GM19395 (cell line): Measurements from ENCODE around the gene LYAR.

Experiments used
- ATAC-seq: cut with Tn5 transposase; IDR thresholded peaks from one replicate; pipeline ENCODE4 v1.9.1; 2021; ENCODE audit warnings: mild to moderate bottlenecking, moderate library complexity; ENCODE audit not compliant: unreplicated experiment

Gene LYAR

DNA sequence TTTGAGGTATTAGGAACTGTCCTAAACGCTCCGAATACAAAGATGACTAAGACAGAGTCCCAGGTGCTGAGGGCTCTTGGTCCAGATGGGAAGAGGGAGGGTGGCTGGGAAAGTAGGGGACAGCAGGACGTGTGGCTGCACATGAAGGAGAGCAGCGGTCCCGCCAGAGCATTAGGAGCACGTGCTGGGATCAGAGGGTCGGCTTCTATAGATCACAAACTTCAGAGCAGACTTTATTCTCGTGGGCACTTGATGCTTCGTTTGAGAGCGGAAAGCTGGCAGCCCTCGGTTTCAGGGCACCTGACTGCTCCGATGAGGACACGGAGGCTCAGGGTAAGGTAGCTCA is 26.2 kb upstream of the LYAR start:
- no peak for ATAC-seq

DNA sequence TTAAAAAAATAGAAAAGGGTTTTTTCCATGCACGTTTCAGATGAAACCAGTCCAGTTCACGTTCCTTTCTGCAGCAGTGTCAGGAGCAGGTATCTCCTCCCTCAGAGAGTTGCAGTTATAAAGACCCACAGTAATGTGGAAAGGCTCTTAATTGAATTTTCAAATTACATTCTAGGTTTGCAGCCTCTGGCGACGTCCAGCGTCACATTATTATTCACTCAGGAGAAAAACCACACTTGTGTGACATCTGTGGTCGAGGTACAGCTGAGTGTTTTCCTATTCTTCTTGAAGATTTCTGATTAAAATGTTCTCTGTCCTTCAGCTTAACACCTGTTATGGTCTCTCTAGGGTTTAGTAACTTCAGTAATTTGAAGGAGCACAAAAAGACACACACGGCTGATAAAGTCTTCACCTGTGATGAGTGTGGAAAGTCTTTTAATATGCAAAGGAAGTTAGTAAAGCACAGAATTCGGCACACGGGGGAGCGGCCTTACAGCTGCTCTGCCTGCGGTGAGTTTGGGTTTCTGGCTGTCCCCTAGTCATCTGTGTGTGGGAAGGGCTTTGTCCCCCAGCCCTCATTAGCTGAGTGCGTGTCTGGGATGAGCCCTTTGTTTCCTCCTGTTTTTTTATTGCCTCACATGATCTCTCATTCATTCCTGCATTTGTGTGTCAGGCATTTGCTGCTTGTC is 25.7 kb upstream of the LYAR start:
- no peak for ATAC-seq

DNA sequence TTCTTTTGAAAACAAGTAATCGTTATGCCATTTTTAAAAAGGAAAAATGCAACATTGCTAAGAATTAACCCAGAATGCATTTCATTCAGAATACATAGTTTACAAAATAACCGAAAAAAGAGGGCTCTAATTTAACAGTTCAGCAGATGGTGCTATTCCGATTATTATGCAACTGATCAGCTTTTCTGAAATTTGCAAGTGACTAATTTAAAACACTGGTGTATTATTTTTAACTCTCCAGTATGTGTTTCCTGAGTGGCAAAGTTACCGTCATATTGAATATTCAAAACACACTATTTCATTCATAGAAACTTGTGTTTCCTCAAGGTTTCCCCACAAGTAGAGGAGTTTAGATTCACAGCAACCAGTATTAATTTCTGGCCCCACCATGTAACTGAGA is 21.2 kb upstream of the LYAR start:
- ATAC-seq: no peak

DNA sequence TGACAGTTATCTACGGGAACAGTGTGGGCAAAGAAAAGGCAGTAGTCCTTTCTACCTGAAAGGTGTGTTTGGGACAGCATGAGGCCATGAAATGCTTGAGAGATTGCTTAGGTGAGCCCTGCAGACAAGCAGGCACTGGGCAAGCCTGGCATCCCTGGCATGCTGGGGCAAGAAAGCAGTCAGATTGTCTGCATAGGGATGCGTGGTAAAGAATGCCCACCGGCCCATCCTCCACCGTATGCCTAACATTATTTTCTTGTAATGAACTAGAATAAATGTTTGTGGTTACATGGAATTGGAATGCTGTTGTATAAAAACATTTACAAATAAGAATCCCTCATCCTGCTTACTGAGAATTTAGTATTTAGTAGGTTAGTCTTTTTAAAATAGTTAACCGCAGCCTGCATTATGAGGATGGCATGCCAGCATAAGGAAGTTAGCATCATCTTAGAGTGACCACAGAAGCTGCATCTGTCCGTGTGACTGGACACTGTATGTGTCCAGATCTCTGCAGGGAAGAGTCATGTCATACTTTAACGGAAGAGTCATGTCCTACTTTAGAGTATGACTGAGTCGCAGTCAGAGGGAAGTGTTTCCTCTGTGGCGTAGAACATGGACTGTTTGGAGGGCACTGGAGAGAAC is 19.0 kb upstream of the LYAR start:
- no peak for ATAC-seq

DNA sequence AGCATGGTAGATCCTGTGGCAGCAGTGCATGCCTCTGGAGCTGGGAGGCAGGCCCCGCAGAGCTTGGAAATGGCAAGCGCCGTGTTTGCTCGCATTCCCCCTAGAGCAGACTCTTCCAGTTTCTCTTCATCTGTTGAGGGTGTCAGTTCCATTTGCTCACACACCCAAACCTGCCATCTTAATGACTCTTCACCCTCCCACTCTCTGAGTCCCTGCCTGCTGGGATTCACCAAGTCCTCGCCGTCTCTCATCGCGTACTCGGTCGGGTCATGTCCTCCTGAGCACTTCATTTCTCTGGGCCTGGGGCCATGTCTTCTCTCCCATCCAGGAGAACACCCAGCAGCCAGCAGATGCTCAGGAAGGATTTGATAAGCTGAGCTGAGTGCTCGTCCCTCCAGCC is 17.0 kb upstream of the LYAR start:
- no peak for ATAC-seq

DNA sequence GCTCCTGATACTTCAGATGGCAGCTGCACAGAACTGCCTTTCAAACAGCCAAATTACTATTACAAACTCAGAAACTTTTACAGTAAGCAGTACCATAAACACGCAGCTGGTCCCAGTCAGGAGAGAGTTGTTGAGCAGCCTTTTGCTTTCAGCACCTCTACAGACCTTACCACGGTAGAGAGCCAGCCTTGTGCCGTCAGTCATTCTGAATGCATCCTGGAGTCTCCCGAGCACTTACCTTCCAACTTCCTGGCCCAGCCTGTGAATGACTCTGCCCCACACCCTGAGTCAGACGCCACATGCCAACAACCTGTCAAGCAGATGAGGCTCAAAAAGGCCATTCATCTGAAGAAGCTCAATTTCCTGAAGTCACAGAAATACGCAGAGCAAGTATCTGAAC is 12.5 kb upstream of the LYAR start:
- ATAC-seq: no peak

DNA sequence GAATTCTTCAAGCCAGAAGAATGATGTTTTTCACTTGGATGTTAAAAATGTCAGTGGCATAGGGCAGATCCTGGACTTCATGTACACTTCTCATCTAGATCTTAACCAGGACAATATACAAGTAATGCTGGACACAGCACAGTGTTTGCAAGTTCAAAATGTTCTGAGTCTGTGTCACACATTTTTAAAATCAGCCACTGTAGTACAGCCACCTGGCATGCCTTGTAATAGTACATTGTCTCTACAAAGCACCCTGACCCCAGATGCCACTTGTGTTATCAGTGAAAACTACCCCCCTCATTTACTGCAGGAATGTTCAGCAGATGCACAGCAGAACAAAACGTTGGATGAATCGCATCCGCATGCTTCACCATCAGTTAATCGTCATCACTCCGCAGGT is 12.0 kb upstream of the LYAR start:
- no peak for ATAC-seq

DNA sequence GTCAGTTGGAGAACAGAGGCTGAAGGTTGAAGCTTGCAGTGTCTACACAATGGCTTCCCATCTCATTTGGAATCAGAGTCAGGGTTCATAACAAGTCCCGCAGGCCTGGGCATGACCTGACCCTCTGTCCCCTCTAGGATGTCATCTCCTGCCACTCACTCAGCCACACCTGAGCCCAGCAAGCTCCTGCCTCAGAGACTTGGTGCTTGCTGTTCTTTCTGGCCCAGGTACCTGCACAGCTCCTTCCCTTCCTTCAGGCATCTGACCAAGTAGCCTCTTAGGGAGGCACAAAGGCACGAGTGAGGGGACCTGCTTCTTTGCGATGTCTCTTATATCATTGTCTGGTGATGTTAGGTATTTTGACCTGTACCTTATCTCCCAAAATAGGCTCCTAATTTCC is 9.1 kb upstream of the LYAR start:
- ATAC-seq: no peak

DNA sequence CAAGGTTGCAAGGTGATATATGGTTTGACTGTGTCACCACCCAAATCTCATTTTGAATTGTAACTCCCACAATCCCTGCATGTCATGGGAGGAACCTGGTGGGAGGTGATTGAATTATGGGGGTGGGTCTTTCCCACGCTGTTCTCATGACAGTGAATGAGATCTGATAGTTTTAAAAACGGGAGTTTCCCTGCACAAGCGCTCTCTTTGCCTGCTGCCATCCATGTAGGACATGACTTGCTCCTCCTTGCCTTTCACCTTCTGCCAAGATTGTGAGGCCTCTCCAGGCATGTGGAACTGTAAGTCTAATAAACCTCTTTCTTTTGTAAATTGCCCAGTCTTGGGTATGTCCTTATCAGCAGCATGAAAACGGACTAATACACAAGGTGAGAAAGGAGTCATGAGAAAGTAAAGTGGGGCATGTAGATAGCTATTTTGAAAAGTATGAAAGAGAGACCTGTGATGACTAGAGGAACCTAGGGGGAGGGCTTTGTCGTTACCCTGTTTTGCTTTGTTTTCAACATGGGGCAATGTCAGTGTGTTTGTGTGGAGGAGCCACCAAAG is 6.4 kb upstream of the LYAR start:
- ATAC-seq: no peak

DNA sequence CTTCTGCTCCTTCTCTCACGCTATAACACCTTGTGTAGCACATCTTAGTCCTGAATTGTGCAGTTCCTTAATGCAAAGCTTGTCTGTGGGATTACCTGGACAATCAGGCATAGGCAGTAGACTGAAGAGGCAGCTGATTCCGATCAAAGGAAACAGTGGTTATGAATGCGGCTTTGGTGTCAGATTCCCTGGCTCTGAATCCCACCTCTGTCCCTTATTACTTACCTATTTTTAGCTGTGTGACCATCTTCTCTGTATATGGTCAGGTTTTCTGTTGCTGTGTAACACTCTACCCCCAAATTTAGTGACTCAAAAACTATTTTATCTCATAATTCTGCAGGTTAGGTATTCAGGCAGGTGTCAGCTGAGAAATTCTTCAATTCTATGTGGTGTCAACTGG is 3.3 kb upstream of the LYAR start:
- no peak for ATAC-seq

DNA sequence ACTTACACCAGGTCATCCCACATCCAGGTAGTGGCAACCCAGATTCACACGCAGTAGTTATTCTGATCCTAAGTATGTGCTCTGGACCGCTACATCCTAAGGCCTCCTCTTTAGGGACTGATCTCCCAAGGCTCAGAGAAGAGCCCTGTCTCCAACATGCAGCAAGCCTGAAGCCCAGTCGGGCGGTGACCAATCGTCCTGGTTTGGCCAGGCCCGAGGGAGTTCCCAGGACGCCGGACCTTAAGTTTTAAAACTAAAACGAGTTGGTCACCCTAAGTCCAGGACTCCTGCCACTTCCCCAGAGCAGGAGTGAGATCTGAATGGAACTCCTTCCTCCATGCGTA is 385 bp downstream of the LYAR start:
- peak; percentile 28 for ATAC-seq

DNA sequence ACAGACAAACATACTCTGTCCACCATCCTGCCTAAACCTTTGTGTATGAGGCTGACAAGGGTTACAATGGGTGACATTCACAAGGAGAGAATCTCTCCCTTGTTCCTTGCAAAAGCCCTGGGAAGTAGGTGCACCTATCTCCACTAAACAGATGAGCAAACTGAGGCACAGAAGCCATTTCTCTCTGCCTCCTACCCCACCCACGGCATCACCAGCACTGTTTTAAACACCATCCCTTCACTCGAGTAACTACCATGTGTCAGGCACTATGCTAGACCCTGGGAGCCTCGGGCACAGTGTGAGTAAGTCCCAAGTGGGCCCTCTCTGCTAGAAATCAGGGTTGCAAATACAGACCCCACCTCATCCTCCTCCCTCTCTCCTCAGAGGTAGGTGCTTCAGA is 899 bp downstream of the LYAR start:
- no peak for ATAC-seq

DNA sequence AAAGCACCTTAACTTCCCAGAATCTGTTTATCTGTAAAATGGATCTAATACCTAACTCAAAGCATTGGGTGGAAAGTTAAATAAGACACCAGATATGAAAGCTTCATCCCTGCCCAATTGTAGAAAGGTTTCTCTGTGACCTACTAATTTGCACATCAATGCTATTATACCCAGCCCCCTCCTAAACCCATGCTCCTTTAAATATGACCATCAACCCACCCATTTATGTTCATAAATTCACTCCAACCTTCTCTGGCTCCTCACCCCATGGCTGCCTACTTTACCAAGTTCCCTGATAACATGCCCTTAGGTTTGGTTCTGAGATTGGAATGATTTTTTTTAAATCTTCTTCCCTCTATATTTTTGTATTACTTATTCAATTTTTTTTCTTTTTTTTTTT is 1.9 kb downstream of the LYAR start:
- no peak for ATAC-seq

DNA sequence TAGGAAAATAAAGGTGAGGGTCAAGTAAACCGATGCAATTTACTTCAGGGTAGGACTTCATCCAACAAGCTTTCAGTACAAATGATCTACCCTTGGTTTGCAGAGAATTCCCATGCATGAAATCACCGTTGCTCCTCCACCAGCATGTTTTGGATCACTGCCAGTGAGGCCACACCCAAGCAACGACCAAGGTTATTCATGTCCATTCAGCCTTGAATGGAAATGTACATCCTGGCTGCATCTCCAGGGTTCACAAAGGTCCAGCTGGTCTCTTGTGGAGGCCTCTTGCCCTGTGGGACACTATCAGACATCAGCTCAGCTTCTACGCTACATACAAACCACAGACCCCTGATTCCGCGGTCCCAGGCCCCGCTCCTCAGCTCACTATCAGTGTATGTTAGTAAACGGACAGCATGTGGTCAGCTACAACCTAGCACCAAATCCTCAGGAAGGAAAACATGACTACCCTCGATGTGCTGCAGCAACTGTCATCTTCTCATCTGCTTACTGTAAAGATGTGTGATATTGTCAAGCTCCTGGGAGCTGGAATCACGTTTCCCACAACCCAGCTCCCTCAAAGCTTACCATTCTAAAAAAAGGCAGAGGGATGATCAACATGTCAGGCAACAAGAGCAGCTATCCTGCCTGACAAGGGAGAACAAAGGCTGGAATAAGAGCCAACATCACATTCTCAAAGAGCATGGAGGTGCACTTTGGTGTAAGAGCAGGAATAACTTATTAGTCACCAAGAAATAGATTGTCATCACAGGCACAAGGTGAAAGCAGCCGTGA is 4.9 kb downstream of the LYAR start:
- ATAC-seq: no peak

DNA sequence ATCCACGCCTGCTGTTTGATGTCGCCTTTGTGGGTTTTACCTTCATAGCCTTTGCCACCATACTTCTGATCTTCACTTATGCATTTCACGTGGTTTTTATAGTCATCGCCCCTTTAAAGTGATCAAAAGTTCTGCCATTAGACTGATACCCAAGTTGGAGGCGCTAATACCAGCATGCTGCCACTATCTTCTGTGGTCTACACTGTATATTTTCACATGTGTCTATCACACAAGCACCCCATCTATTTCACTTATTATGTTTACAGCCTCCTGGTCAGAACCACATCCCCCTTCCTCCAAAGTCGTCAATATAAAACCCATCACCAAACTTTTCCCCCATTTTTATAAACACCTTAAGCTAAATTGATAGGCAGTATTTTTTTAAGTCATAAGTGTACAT is 8.2 kb downstream of the LYAR start:
- ATAC-seq: no peak

DNA sequence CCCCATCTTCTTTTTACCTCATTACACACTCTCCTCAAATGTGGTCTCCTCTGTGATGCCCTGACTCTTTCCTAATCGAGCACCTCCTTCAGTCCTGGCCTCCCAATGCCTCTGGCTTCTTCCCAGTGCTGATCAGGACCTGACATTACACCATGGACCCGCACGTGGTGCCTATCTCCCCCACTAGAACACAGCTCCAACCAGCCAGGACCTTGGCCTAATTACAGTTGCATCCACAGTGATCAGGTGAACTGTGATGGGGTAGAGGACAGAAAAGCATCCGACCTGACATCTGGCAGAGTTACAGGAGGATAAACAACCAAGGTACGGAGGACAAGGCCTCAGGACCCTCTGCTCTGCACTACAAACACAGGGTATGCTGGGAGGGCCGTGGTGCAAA is 12.4 kb downstream of the LYAR start:
- no peak for ATAC-seq

DNA sequence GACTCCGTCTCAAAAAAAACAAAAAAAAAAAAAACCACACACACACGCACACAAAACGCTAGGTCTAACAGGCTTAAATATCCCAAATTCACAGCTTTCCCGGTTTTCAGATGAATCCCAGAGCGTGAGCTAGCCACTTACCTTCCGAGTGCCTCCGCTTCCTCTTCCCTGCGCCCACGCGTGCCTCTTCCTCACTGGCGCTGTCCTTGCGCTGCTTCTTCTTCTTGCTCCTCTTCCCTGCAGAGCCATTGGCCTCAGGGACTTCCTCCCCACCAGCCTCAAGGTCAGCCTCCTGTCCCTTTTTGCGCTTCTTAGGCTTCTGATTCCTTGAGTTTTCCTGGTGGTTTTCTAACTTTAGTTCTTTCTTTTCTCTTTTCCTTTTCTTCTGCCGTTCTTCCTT is 15.7 kb downstream of the LYAR start:
- ATAC-seq: no peak

DNA sequence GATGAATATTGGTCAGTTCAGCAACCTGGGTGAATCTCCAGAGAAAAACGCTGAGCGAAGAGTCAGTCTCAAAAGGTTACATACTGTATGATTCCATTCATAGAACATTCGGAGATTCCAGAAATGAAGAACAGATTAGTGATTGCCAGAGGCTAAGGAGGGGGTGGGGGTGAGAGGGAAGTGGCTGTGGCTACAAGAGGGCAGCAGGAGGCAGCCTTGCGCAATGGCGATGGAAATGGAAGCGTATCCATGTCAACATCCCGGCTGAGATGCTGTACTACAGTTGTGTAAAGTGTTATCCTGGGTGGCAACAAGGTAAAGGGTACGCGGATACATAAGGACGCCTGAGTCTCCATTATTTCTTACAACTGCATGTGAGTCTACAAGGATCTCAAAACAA is 18.0 kb downstream of the LYAR start:
- ATAC-seq: no peak

DNA sequence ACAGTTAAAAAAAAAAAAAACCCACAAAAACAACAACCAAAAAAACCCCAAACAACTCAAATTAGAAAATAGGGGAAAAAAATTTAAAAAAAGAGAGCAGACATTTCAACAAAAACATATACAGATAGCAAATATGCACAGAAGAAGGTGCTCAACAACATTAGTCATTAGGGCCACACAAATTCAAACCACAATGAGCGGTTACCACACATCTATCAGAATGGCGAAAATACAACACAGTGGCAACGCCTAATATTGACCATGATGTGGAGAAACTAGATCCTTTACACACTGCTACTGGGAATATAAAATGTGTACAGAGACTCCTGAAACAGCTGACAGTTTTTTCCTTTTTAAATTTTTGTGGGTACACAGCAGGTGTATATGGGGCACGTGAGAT is 19.4 kb downstream of the LYAR start:
- no peak for ATAC-seq

DNA sequence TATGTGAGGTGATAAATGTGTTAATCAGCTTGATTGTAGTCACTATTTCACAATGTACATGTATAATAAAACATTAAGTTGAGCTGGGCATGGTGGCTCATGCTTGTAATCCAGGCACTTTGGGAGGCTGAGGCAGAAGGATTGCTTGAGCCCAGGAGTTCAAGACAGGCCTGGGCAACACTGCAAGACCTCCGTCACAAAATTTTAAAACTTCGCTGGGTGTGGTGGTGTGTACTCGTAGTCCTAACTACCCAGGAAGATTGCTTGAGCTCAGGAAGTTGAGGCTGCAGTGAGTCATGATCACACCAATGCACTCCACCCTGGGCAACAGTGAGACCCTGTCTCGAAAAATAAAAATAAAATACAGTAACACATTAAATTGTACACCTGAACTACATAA is 20.1 kb downstream of the LYAR start:
- ATAC-seq: no peak

DNA sequence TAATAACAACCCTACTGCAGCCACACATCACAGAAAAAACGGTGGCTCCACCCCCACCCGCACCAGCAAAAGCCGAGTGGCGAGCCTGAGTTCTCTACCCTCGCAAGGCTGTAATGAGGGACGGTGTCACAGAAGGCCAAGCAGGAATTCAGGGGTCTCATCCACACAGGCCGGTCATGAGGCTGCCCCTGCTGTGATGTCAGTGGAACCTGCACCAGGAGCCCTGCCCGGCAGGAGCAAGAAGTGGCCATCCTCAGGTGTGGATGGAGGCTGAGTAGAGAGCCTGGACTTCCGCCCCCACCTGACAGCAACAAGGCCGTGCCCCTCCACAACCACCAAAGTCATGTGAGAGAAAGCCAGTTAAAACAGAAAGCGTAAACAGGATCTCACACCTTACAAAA is 20.6 kb downstream of the LYAR start:
- ATAC-seq: no peak

DNA sequence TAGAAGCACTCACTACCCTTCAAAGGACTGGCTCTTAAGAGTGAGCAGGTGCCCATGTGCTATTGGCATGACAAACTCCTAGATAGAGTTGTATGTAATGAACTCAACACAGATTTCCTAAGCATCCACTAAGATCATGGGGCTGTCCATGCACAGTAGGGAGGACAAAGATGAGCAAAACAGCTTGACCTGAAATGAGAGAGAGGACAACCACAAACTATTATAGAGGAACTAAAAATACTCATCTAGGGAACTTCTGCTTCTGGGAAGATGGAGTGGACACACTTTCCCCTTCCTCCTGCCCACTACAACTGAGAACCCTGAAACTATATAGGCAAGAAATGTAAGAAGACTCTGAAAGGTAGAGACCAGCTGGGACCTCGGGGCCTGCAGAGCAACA is 21.2 kb downstream of the LYAR start:
- ATAC-seq: no peak
